Chondrocyte (in vitro differentiated cells): ENCODE measurements around the gene COL5A1. TPM values are rescaled to one million over a fixed set of nuclear protein-coding genes. Genes with fewer than 3 reads are reported as not detected.

Experiments used
- DNase-seq: peaks from one replicate; pipeline ENCODE4 v3.0.0; 2021; ENCODE audit warnings: mixed read lengths, low spot score
- H3K27ac Mint-ChIP-seq: one replicate; pipeline ENCODE4 v1.8.0; 2021; ENCODE audit warnings: mild to moderate bottlenecking, moderate library complexity, mixed read lengths; ENCODE audit not compliant: unreplicated experiment
- H3K27me3 Mint-ChIP-seq: 2 replicates; pipeline ENCODE4 v1.8.0; 2021; ENCODE audit warnings: low read depth, mixed read lengths
- H3K36me3 Mint-ChIP-seq: 2 replicates; pipeline ENCODE4 v1.8.0; 2021; ENCODE audit warnings: low read depth, mixed read lengths
- H3K4me1 Mint-ChIP-seq: 2 replicates; pipeline ENCODE4 v1.8.0; 2021; ENCODE audit warnings: low read depth, mild to moderate bottlenecking, mixed read lengths
- H3K4me3 Mint-ChIP-seq: one replicate; pipeline ENCODE4 v1.8.0; 2021; ENCODE audit warnings: mild to moderate bottlenecking, moderate library complexity, mixed read lengths; ENCODE audit not compliant: unreplicated experiment
- H3K9me3 Mint-ChIP-seq: 2 replicates; pipeline ENCODE4 v1.8.0; 2021; ENCODE audit warnings: low read depth, mixed read lengths
- total RNA-seq: library from RNA; stranded (reverse); gene quantifications from 3 replicates; pipeline ENCODE4 v1.2.1, GENCODE V29; 2021
- TF ChIP-seq, protein P1 (sequence below): fragments of 200-600 bp; sonication (generic); IDR thresholded peaks from 2 replicates; pipeline ENCODE4 v1.5.0; 2021; ENCODE audit warnings: antibody characterized with exemption, mild to moderate bottlenecking, moderate library complexity

COL5A1 gene
- total RNA-seq, 1 donor from 2014 or later, result 2,235 TPM

DNA sequence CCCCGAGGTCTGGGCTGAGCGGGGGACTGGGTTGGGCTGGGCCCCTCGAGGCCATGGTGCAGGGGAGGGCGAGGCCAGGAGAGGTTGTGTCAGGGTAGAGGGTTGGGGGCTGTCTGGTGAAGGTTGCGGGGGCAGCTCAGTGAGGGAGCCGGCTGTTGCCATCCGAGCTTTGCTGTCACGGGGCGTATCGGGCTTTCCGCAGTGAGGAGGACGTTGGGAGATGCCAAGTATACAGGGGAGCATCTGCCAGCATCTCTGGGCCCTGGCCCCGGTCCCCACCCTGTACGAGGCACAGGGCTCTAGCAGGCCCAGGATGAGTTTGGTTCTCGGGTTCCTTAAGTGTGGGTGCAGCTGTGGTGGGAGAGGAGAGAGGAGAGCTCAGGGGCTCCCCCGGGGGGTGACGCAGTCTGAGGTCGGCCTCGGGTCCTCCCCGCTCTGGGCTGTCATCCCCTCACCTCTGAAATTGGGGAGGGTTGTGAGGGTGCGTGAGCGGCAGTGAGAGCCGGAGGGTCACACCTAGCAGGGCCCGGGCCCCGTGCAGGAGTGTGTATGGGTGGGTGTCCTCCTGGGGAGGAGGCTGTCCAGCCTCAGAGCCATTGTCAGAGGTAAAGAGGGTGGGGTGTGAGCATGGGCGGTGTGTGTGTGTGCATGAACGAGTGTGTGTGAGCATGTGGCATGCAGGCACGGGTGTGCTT, 87.3 kb downstream of the COL5A1 start:
- DNase-seq, result no peak
- no peaks in the 10 kb centered on the region for H3K9me3 Mint-ChIP-seq
- peak overlapping the region; percentile 79 for H3K27ac Mint-ChIP-seq
- TF ChIP-seq, protein P1, sequence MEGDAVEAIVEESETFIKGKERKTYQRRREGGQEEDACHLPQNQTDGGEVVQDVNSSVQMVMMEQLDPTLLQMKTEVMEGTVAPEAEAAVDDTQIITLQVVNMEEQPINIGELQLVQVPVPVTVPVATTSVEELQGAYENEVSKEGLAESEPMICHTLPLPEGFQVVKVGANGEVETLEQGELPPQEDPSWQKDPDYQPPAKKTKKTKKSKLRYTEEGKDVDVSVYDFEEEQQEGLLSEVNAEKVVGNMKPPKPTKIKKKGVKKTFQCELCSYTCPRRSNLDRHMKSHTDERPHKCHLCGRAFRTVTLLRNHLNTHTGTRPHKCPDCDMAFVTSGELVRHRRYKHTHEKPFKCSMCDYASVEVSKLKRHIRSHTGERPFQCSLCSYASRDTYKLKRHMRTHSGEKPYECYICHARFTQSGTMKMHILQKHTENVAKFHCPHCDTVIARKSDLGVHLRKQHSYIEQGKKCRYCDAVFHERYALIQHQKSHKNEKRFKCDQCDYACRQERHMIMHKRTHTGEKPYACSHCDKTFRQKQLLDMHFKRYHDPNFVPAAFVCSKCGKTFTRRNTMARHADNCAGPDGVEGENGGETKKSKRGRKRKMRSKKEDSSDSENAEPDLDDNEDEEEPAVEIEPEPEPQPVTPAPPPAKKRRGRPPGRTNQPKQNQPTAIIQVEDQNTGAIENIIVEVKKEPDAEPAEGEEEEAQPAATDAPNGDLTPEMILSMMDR, result no peak
- peaks cover 38% of the 10 kb centered on the region for H3K4me1 Mint-ChIP-seq
- no peaks in the 10 kb centered on the region for H3K27me3 Mint-ChIP-seq
- peaks cover 40% of the 10 kb centered on the region for H3K36me3 Mint-ChIP-seq
- H3K4me3 Mint-ChIP-seq, result no peak overlapping the region

DNA sequence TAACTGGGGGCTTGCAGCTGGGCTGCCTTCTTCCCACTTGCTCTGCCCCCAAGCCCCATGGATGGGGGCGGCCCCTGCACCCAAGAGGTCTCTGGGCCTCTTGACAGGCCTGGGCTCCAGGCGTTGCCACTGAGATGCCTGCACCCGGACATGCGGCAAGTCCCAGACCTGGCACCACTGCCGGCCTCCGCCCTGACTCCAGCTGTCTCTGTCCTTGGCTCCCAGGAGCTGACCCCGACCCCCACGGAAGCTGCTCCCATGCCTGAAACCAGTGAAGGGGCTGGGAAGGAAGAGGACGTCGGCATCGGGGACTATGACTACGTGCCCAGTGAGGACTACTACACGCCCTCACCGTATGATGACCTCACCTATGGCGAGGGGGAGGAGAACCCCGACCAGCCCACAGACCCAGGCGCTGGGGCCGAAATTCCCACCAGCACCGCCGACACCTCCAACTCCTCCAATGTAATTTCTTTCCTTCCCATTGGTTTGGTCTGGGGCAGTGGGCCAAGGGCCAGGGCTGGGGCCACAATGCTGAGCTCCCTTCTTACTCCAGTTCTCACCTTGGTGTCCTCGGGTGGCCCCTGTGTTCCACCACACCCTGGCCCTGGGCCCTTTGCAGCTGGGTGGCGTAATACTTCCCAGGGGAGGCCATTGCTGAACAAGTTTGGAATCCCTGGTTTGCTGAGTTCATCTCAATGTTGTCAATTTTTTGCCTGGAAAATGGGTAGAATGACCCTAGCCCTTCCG, 88.6 kb downstream of the COL5A1 start:
- H3K4me1 Mint-ChIP-seq, result peaks cover 48% of the 10 kb centered on the region
- H3K9me3 Mint-ChIP-seq, result no peaks in the 10 kb centered on the region
- H3K4me3 Mint-ChIP-seq, result no peak overlapping the region
- DNase-seq, result no peak
- H3K27ac Mint-ChIP-seq, result peak overlapping the region; percentile 81
- H3K36me3 Mint-ChIP-seq, result peaks cover 39% of the 10 kb centered on the region
- TF ChIP-seq, protein P1, result no peak
- no peaks in the 10 kb centered on the region for H3K27me3 Mint-ChIP-seq

DNA sequence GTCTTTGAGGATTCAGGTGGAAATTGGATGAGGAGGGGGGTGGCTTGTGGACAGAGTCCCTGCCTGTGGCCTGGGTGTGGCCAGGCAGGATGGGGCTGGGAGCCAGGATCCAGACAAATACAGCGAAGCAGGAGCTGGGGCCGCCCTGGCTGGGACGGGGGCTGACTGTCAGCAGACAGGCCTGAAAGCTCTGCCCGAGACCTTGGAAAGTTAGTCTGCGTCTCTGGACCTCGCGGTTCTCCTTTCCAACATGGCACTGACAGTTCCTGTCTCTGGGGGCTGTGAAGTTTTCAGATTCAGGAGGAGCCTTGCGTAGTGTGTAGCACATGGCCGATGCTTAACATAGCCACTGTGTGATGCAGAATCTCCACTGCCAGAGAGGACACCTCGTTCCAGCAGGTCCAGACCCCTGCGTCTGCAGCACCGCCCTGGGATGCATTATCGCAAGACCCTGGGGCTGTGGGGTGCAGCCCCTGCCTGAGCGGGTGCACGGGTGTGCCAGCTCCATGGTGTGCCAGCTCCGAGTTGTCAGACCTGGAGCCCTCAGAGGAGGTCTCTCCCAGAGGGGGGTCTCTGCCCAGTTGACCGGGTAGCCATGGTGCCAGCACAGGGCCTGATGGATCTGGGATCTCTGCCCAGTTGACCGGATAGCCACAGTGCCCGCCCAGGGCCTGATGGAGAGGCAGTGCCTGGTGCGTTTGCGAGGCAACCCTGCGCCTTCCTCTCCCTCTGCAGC, 89.3 kb downstream of the COL5A1 start:
- no peak overlapping the region for H3K4me3 Mint-ChIP-seq
- H3K27ac Mint-ChIP-seq, result peak overlapping the region; percentile 81
- H3K27me3 Mint-ChIP-seq, result no peaks in the 10 kb centered on the region
- peaks cover 46% of the 10 kb centered on the region for H3K4me1 Mint-ChIP-seq
- DNase-seq, result no peak
- TF ChIP-seq, protein P1, result no peak
- H3K36me3 Mint-ChIP-seq, result peaks cover 32% of the 10 kb centered on the region
- H3K9me3 Mint-ChIP-seq, result no peaks in the 10 kb centered on the region

DNA sequence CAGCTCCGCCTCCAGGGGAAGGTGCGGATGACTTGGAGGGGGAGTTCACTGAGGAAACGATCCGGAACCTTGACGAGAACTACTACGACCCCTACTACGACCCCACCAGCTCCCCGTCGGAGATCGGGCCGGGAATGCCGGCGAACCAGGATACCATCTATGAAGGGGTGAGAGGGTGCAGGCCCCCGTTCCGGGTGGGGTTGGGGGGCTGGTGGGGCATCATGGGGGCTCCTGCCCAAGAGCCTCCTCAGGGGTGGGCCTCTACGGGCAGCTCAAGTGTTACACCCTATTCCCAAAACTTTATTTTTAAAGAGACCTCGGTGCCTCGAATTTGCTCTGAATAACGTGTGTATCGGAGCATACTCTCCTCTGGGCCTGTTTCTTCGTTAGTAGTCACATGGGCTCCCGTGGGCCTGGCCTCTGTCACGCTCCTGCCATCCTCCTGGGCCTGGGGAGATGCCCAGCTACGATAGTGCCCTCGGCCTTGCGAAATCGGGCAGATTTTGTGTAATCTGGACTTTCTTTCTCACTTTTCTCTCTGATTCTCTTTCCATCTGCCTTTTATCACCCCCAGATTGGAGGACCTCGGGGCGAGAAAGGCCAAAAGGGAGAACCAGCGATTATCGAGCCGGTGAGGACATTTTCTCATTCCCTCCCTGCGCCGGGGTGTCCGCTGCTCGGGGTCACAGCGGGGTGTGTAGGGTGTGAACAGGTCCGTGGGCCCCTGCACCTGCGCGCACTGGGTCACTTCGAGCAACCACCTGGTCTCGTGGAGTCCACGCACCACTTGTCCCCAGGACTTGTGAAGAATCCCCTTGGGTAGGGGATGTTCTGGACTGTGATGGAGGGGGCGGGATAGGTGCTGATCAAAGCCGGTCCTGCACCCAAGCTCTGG, 90.1 kb downstream of the COL5A1 start:
- peaks cover 52% of the 10 kb centered on the region for H3K4me1 Mint-ChIP-seq
- H3K36me3 Mint-ChIP-seq, result peaks cover 36% of the 10 kb centered on the region
- TF ChIP-seq, protein P1, result no peak
- no peaks in the 10 kb centered on the region for H3K9me3 Mint-ChIP-seq
- H3K27ac Mint-ChIP-seq, result peak overlapping the region; percentile 59
- H3K4me3 Mint-ChIP-seq, result no peak overlapping the region
- H3K27me3 Mint-ChIP-seq, result no peaks in the 10 kb centered on the region
- DNase-seq, result no peak
